Cardiac fibroblast (primary cell): ENCODE results near the gene LRRC63.

Experiments
- DNase-seq, 2 donors: peaks; one replicate each; pipeline versions ENCODE4 v3.0.0 to v3.0.0-alpha.2; 2010; ENCODE audit warnings: low read depth in 2 of 2
- H3K4me3 ChIP-seq, 2 donors: replicated peaks in 1 of 2; 1 replicate in 1 of 2; 2 replicates in 1 of 2; pipeline ENCODE4 v1.5.1; 2011; ENCODE audit warnings: low read depth in 2 of 2, low read length in 2 of 2, mild to moderate bottlenecking in 2 of 2, moderate library complexity in 1 of 2
- TF ChIP-seq, protein P1 (sequence below): IDR thresholded peaks from one replicate; pipeline ENCODE4 v1.5.1; 2011; ENCODE audit warnings: low read depth, mild to moderate bottlenecking, low read length, inconsistent platforms

LRRC63 gene

DNA sequence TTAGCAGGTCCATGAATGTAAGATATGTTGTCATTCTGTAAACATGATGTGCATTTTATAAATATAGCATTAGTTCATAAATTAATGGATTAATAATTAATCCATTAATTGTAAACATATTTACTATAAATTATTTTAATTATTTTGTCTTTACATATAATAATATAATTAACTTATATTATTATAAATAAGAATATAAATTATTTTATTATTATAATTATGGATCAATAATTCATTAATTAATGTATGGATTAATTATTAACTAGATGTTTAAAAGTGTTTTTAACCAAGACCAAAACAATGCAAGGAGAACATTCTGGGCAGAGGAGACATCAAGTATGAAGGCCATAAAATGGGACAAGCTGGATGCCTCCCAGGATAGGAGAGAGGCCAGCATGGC lies 103.3 kb downstream of the LRRC63 start:
- no peak overlapping the region for H3K4me3 ChIP-seq
- DNase-seq = no peak
- TF ChIP-seq, protein P1, sequence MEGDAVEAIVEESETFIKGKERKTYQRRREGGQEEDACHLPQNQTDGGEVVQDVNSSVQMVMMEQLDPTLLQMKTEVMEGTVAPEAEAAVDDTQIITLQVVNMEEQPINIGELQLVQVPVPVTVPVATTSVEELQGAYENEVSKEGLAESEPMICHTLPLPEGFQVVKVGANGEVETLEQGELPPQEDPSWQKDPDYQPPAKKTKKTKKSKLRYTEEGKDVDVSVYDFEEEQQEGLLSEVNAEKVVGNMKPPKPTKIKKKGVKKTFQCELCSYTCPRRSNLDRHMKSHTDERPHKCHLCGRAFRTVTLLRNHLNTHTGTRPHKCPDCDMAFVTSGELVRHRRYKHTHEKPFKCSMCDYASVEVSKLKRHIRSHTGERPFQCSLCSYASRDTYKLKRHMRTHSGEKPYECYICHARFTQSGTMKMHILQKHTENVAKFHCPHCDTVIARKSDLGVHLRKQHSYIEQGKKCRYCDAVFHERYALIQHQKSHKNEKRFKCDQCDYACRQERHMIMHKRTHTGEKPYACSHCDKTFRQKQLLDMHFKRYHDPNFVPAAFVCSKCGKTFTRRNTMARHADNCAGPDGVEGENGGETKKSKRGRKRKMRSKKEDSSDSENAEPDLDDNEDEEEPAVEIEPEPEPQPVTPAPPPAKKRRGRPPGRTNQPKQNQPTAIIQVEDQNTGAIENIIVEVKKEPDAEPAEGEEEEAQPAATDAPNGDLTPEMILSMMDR = no peak

DNA sequence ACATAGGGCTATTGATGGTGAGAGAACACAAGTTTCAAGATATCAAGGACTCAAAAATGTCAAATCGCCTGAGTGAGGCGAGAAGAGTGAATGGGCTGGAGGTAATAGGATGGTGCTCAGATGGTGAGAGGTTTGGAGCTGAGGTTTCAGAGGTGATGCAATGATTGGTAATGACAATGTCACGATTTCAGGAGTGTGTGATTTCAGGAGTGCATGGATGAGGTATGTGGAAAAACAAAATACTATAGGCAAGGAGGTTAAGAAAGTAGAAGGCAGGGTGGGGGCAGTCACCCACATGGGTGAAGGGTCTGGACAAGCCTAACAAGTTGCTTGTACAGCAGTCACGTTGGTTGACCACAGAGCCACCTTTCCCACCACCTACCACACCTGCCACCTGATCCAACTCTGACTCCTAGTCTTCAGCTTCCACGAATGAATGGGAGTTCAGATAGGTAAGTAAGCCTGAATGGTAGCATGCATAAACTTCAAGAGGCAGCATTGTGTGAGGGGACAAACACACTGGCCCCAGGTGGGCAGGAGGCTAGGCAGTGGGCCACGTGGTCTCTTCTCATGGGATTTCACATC lies 103.9 kb downstream of the LRRC63 start:
- no peak for DNase-seq
- TF ChIP-seq, protein P1 = no peak
- H3K4me3 ChIP-seq = no peak overlapping the region

- TF ChIP-seq, protein P1 = peak; percentile 18
- no peak overlapping the region for H3K4me3 ChIP-seq
- DNase-seq = peak; percentile 35 to 50
These were observed 105.4 kb downstream of the LRRC63 start for GRCh38 chr13:46317120-46317519.

DNA sequence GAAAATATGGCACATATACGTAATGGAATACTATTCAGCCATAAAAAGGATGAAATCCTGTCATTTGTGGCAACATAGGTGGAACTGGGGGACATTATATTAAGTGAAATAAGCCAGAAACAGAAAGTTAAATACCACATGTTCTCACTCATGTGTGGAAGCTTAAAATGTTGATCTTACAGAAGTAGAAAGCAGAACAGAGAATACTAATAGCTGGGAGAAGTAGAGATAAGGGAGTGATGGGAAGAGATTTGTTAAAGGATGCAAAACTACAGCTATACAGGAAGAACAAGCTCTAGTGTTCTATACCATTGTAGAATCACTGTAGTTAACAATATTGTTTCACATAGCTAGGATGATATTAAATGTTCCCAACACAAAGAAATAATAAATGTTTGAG lies 107.3 kb downstream of the LRRC63 start:
- no peak overlapping the region for H3K4me3 ChIP-seq
- no peak for DNase-seq
- TF ChIP-seq, protein P1 = no peak

GRCh38 chr13:46320406-46320805 lies 108.7 kb downstream of the LRRC63 start:
- no peak overlapping the region for H3K4me3 ChIP-seq
- DNase-seq = no peak
- TF ChIP-seq, protein P1 = no peak

GRCh38 chr13:46320821-46321220 lies 109.1 kb downstream of the LRRC63 start:
- no peak overlapping the region for H3K4me3 ChIP-seq
- TF ChIP-seq, protein P1 = no peak

DNA sequence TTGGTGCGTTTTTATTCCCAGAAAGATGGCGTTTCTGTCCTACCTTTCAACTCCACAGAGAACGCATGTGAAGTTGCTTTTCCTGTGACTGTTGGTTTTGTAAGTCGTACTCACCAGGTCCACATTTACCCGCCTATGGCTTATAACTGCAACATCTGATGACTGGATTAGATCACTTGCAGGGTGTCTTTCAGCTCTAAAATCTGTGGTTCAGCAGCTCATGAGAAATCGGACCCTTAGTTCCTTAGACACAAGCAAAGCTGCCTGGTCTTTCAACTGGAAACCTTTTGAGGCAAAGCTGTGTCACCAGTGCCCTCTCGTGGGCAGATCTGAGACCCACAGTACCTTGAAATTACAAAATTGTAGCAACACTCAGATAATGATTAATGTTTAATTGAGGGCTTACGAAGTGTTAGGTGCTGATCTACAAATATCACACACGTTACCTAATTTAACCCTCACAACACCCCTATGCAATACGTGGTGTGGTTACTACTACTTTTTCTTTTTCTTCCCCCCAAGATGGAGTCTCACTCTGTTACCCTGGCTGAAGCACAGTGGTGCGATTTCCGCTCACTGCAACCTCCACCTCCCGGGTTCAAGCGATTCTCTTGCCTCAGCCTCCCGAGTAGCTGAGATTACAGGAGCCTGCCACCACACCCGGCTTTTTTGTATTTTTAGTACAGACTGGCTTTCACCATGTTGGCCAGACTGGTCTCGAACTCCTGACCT lies 109.9 kb downstream of the LRRC63 start:
- DNase-seq = peak; percentile 77
- H3K4me3 ChIP-seq = no peak overlapping the region
- TF ChIP-seq, protein P1 = peak; percentile 80

More at GRCh38 chr13:46320821-46321220, 109.1 kb downstream of the LRRC63 start:
- no peak for DNase-seq
